Fibroblast of lung (primary cell): ENCODE measurements around the gene TUBB8B.
"Not testable (repeated sequence)": the region's sequence is repeated elsewhere in the genome, so short reads cannot be mapped to it uniquely, and the experiment has no call there.

ENCODE experiments used
- CTCF ChIP-seq, 2 donors: IDR thresholded peaks in 1 of 2; conservative IDR thresholded peaks in 1 of 2; 1 replicate in 1 of 2; 2 replicates in 1 of 2; pipeline ENCODE4 v1.5.1; 2011 to 2012; ENCODE audit warnings: low read length in 2 of 2, control low read depth in 1 of 2, inconsistent platforms in 1 of 2, low read depth in 1 of 2, mild to moderate bottlenecking in 1 of 2
- EZH2 ChIP-seq: IDR thresholded peaks from 2 replicates; pipeline ENCODE4 v1.5.1; 2012; ENCODE audit warnings: low read length, control low read depth, mild to moderate bottlenecking; ENCODE audit errors: missing control alignments

GRCh38 chr18:11383-12274 is 37.8 kb downstream of the TUBB8B start:
- not testable (repeated sequence) for TF ChIP-seq EZH2; CTCF (conservative IDR thresholded peaks at IDR 0.05 in 1 of 2, IDR thresholded peaks at IDR 0.05 in 1 of 2; ENCODE audit: low read depth in 1 of 2, low read length in 2 of 2)
